ENCODE data around the gene NR2F6. TPM values are rescaled to one million over a fixed set of nuclear protein-coding genes. Genes with fewer than 3 reads are reported as not detected.
A peak's percentile ranks its signal among the peaks of the same experiment; 100 is the strongest.

The NR2F6 gene
- total RNA-seq, 1 donor: 10.8 TPM

DNA sequence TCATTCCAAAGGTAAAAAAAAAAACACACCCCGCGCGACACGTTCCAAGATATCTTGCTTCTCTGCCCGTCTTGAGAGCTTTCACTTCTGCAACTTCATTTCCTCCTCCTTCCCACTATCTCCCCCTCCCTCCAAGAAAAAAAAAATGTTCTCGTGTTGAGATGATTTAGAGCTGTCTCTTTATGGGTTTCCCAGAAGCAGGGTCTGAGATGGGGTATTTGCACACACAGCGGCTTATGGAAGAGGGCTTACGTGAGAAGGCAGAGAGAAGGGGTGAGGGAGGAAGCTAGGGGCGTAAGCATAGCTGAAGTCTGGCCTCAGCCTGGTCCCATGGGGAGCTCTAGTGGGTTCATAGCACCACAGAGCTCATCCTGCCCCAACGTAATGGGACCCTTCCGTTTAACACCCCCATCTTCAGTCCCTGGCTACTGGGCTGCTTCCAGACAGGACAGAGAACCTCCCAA is 61.8 kb downstream of the NR2F6 start:
- DNase-seq (ENCODE audit: low read depth in 2 of 3, low spot score in 2 of 3): peak in 2 of 3 donors; percentile 54 to 74

- peak in 2 of 3 donors; percentile 30 to 51 for DNase-seq (ENCODE audit: low read depth in 2 of 3, low spot score in 2 of 3)
These were observed 62.4 kb downstream of the NR2F6 start for GRCh38 chr19:17183271-17183761.

Other genes starting within 250 kb of the NR2F6 start
- 0.81 TPM for gene CPAMD8, start 219.1 kb downstream of the NR2F6 start, total RNA-seq
- 1.6 TPM for gene HAUS8, start 170.5 kb downstream of the NR2F6 start, total RNA-seq
- gene MYO9B, start 170.1 kb downstream of the NR2F6 start, total RNA-seq: 158 TPM
- gene USE1, start 30.6 kb downstream of the NR2F6 start, total RNA-seq: 50.4 TPM
- gene OCEL1, start 19.7 kb downstream of the NR2F6 start, total RNA-seq: 2.4 TPM
- gene USHBP1, start 18.8 kb upstream of the NR2F6 start, total RNA-seq: 0.27 TPM
- gene BABAM1, start 21.5 kb upstream of the NR2F6 start, total RNA-seq: 79.2 TPM
- 7.3 TPM for gene ANKLE1, start 36.0 kb upstream of the NR2F6 start, total RNA-seq
- gene ABHD8, start 57.5 kb upstream of the NR2F6 start, total RNA-seq: 19.4 TPM
- gene MRPL34, start 60.0 kb upstream of the NR2F6 start, total RNA-seq: 44.4 TPM
- 12.4 TPM for gene DDA1, start 63.6 kb upstream of the NR2F6 start, total RNA-seq
- 7.8 TPM for gene ANO8, start 88.9 kb upstream of the NR2F6 start, total RNA-seq
- 31.2 TPM for gene GTPBP3, start 91.6 kb upstream of the NR2F6 start, total RNA-seq
- 0.81 TPM for gene PLVAP, start 131.4 kb upstream of the NR2F6 start, total RNA-seq
- gene CCDC194, start 148.3 kb upstream of the NR2F6 start, total RNA-seq: 0.27 TPM
- 176 TPM for gene BST2, start 159.7 kb upstream of the NR2F6 start, total RNA-seq
- gene MVB12A, start 174.1 kb upstream of the NR2F6 start, total RNA-seq: 43.6 TPM
- under 0.01 TPM for gene TMEM221, start 202.7 kb upstream of the NR2F6 start, total RNA-seq
- not detected for gene NXNL1, start 215.0 kb upstream of the NR2F6 start, total RNA-seq
- 27.5 TPM for gene SLC27A1, start 224.6 kb upstream of the NR2F6 start, total RNA-seq

All from hematopoietic multipotent progenitor cell (in vitro differentiated cells).